H9 (cell line): ENCODE results near the gene TNRC18. TPM values are rescaled to one million over a fixed set of nuclear protein-coding genes. Genes with fewer than 3 reads are reported as not detected.

Experiments
- DNase-seq: peaks from one replicate; pipeline ENCODE4 v3.0.0-alpha.2; 2017
- H2AFZ ChIP-seq: one replicate; pipeline ENCODE4 v1.6.1; 2013; ENCODE audit warnings: mild to moderate bottlenecking, low read length, control low read depth, moderate library complexity
- H2AK5ac ChIP-seq: 2 replicates; pipeline ENCODE4 v1.6.1; 2013; ENCODE audit warnings: low read length, control low read depth, mixed read lengths; ENCODE audit not compliant: insufficient read length
- H2BK120ac ChIP-seq: one replicate; pipeline ENCODE4 v1.6.1; 2013; ENCODE audit warnings: low read depth, mild to moderate bottlenecking, low read length, control low read depth, inconsistent platforms; ENCODE audit not compliant: poor library complexity, severe bottlenecking
- H2BK12ac ChIP-seq: 2 replicates; pipeline ENCODE4 v1.6.1; 2013; ENCODE audit warnings: low read length, control low read depth, mixed read lengths, low read depth; ENCODE audit not compliant: insufficient read length
- H2BK15ac ChIP-seq: 2 replicates; pipeline ENCODE4 v1.6.1; 2013; ENCODE audit warnings: low read depth, low read length, control low read depth
- H2BK20ac ChIP-seq: one replicate; pipeline ENCODE4 v1.6.1; 2013; ENCODE audit warnings: low read depth, mild to moderate bottlenecking, low read length, control low read depth, inconsistent platforms; ENCODE audit not compliant: poor library complexity, severe bottlenecking
- H2BK5ac ChIP-seq: 2 replicates; pipeline ENCODE4 v1.6.1; 2013; ENCODE audit warnings: low read length, control low read depth, mixed read lengths; ENCODE audit not compliant: insufficient read length
- H3K14ac ChIP-seq: 2 replicates; pipeline ENCODE4 v1.6.1; 2013; ENCODE audit warnings: low read length, control low read depth; ENCODE audit not compliant: insufficient read depth
- H3K18ac ChIP-seq: 2 replicates; pipeline ENCODE4 v1.6.1; 2013; ENCODE audit warnings: low read depth, mild to moderate bottlenecking, mixed read lengths, low read length, control low read depth; ENCODE audit not compliant: insufficient read length
- H3K23ac ChIP-seq: 2 replicates; pipeline ENCODE4 v1.6.1; 2013; ENCODE audit warnings: low read length, control low read depth, mixed read lengths, low read depth; ENCODE audit not compliant: insufficient read length
- H3K23me2 ChIP-seq: 2 replicates; pipeline ENCODE4 v1.6.1; 2013; ENCODE audit warnings: low read depth, mild to moderate bottlenecking, mixed read lengths, low read length, control low read depth; ENCODE audit not compliant: insufficient read length, poor library complexity, severe bottlenecking
- H3K27ac ChIP-seq: 2 replicates; pipeline ENCODE4 v1.5.1; 2013; ENCODE audit warnings: low read length, control low read depth, mixed read lengths, low read depth; ENCODE audit not compliant: insufficient read length
- H3K27me3 ChIP-seq: 2 replicates; pipeline ENCODE4 v1.6.1; 2013; ENCODE audit warnings: low read length, control low read depth, inconsistent platforms; ENCODE audit not compliant: insufficient read depth
- H3K4ac ChIP-seq: 2 replicates; pipeline ENCODE4 v1.6.1; 2013; ENCODE audit warnings: low read depth, mild to moderate bottlenecking, control low read depth, inconsistent platforms, low read length, moderate library complexity
- H3K4me1 ChIP-seq: 2 replicates; pipeline ENCODE4 v1.6.1; 2013; ENCODE audit warnings: low read length, control low read depth, inconsistent platforms; ENCODE audit not compliant: insufficient read depth
- H3K4me2 ChIP-seq: 2 replicates; pipeline ENCODE4 v1.6.1; 2013; ENCODE audit warnings: low read length, control low read depth, mixed read lengths; ENCODE audit not compliant: insufficient read length, insufficient read depth
- H3K56ac ChIP-seq: 2 replicates; pipeline ENCODE4 v1.6.1; 2013; ENCODE audit warnings: low read depth, mild to moderate bottlenecking, mixed read lengths, low read length, control low read depth; ENCODE audit not compliant: insufficient read length
- H3K79me1 ChIP-seq: 2 replicates; pipeline ENCODE4 v1.6.1; 2013; ENCODE audit warnings: low read depth, mild to moderate bottlenecking, moderate library complexity, low read length, control low read depth, inconsistent platforms; ENCODE audit not compliant: insufficient read depth, poor library complexity, severe bottlenecking
- H3K79me2 ChIP-seq: 2 replicates; pipeline ENCODE4 v1.6.1; 2013; ENCODE audit warnings: low read length, control low read depth, inconsistent platforms; ENCODE audit not compliant: insufficient read depth
- H3K9ac ChIP-seq: 2 replicates; pipeline ENCODE4 v1.6.1; 2013; ENCODE audit warnings: low read length, control low read depth, mixed read lengths; ENCODE audit not compliant: insufficient read length; ENCODE audit errors: extremely low read depth
- H3K9me3 ChIP-seq: one replicate; pipeline ENCODE4 v1.6.1; 2013; ENCODE audit warnings: low read depth, low read length, inconsistent platforms; ENCODE audit not compliant: control insufficient read depth
- H3T11ph ChIP-seq: one replicate; pipeline ENCODE4 v1.6.1; 2013; ENCODE audit warnings: mild to moderate bottlenecking, low read length, control low read depth, inconsistent platforms
- H4K20me1 ChIP-seq: one replicate; pipeline ENCODE4 v1.6.1; 2013; ENCODE audit not compliant: control insufficient read depth, insufficient read length, insufficient read depth
- H4K5ac ChIP-seq: 2 replicates; pipeline ENCODE4 v1.6.1; 2013; ENCODE audit warnings: low read depth, mild to moderate bottlenecking, mixed read lengths, low read length, control low read depth; ENCODE audit not compliant: insufficient read length
- H4K8ac ChIP-seq: replicated peaks from 2 replicates; pipeline ENCODE4 v1.6.1; 2013; ENCODE audit warnings: low read length, control low read depth, mixed read lengths, low read depth; ENCODE audit not compliant: insufficient read length
- H4K91ac ChIP-seq: 2 replicates; pipeline ENCODE4 v1.6.1; 2013; ENCODE audit warnings: low read depth, mild to moderate bottlenecking, moderate library complexity, mixed read lengths, low read length, control low read depth; ENCODE audit not compliant: insufficient read length
- H3K27ac Mint-ChIP-seq, 3 experiments: 2 replicates in 2 of 3; 3 replicates in 1 of 3; pipeline ENCODE4 v1.8.0; 2020 to 2021; ENCODE audit warnings: mixed read lengths in 3 of 3, mild to moderate bottlenecking in 1 of 3, moderate library complexity in 1 of 3
- H3K27me3 Mint-ChIP-seq: 2 replicates; pipeline ENCODE4 v1.8.0; 2021; ENCODE audit warnings: low read depth, mild to moderate bottlenecking, moderate library complexity, mixed read lengths
- H3K36me3 Mint-ChIP-seq, 3 experiments: 2 replicates in 2 of 3; 3 replicates in 1 of 3; pipeline ENCODE4 v1.8.0; 2020 to 2021; ENCODE audit warnings: low read depth in 3 of 3, mixed read lengths in 3 of 3; ENCODE audit not compliant: insufficient read depth in 1 of 3
- H3K4me1 Mint-ChIP-seq, 2 experiments: 2 replicates each; pipeline ENCODE4 v1.8.0; 2020; ENCODE audit warnings: mixed read lengths in 2 of 2
- H3K4me3 Mint-ChIP-seq, 2 experiments: 2 replicates in 1 of 2; 3 replicates in 1 of 2; pipeline ENCODE4 v1.8.0; 2020 to 2021; ENCODE audit warnings: mild to moderate bottlenecking in 2 of 2, mixed read lengths in 2 of 2, moderate library complexity in 1 of 2
- H3K9me3 Mint-ChIP-seq, 2 experiments: 2 replicates in 1 of 2; 3 replicates in 1 of 2; pipeline ENCODE4 v1.8.0; 2020; ENCODE audit warnings: mild to moderate bottlenecking in 2 of 2, mixed read lengths in 2 of 2, moderate library complexity in 1 of 2
- WGBS: extraction: QIAGEN DNeasy Blood & Tissue Kit; methylation state at CpG from one replicate; pipeline ENCODE4 v1.1.7; 2013; ENCODE audit warnings: missing lambda C conversion rate, low lambda C conversion rate, mixed read lengths; ENCODE audit not compliant: insufficient read length; ENCODE audit errors: extremely low coverage; 5-methylcytosine and 5-hydroxymethylcytosine counted together
- total RNA-seq: library from RNA; stranded (reverse); gene quantifications from 2 replicates; pipeline ENCODE4 v1.2.1, GENCODE V29; 2021
- TF ChIP-seq, protein P1 (sequence below): fragments of 200-600 bp; sonication (generic); conservative IDR thresholded peaks from 3 replicates; pipeline ENCODE4 v1.8.0; 2021; ENCODE audit warnings: antibody characterized with exemption, mild to moderate bottlenecking

The TNRC18 gene
- total RNA-seq, 1 experiment from 2014 or later, result 21.2 TPM

DNA sequence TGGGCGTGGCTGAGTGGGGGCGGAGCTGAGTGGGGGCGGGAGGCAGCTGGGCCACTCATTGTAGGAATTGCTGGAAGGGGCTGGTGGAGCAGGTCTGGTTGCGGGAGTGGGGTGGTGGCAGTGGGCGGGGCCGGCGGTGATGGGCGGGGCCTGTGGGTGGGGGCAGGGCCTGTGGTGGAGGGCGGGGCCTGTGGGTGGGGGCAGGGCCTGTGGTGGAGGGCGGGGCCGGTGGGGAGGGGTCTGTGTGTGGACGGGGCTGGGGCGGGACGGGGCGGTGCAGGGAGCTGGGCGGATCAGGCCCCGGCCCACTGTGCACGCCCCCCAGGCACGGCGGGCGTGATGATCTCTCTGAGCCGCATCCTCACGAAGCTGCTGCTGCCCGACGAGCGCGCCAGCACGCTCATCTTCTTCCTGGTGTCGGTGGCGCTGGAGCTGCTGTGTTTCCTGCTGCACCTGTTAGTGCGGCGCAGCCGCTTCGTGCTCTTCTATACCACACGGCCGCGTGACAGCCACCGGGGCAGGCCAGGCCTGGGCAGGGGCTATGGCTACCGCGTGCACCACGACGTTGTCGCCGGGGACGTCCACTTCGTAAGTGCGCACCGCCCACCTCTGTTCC, 126.9 kb downstream of the TNRC18 start:
- Histone ChIP-seq H3T11ph (no peak overlapping the region), H2AK5ac (no peak overlapping the region), H2AFZ (no peak overlapping the region), H2BK20ac (no peak overlapping the region), H4K91ac (no peak overlapping the region), H3K56ac (no peak overlapping the region), H3K4ac (no peak overlapping the region), H3K4me1 (no peaks in the 10 kb centered on the region), H2BK5ac (no peak overlapping the region), H4K8ac (no peak overlapping the region), H3K9me3 (no peaks in the 10 kb centered on the region), H3K23me2 (peaks cover 6% of the 10 kb centered on the region), H4K5ac (no peak overlapping the region), H3K79me2 (no peaks in the 10 kb centered on the region), H3K23ac (no peak overlapping the region), H3K14ac (no peak overlapping the region), H2BK15ac (no peak overlapping the region), H3K27me3 (no peaks in the 10 kb centered on the region), H3K27ac (no peak overlapping the region), H4K20me1 (no peaks in the 10 kb centered on the region), H2BK12ac (no peak overlapping the region), H3K9ac (no peak overlapping the region), H3K4me2 (peak overlapping the region; percentile 7), H2BK120ac (no peak overlapping the region), H3K18ac (no peak overlapping the region), H3K79me1 (no peaks in the 10 kb centered on the region)
- Mint-ChIP-seq H3K4me3 (peak overlapping the region; percentile 72 to 85), H3K27me3 (peaks cover 18% of the 10 kb centered on the region), H3K27ac (no peak overlapping the region), H3K36me3 (peaks cover 5 to 32% (median 18%) of the 10 kb centered on the region in 3 experiments; a peak in 6 of 7 replicates), H3K9me3 (peaks cover 0 to 5% of the 10 kb centered on the region in 2 experiments; a peak in 2 of 5 replicates), H3K4me1 (peaks cover 7 to 10% of the 10 kb centered on the region in 2 experiments; a peak in 3 of 4 replicates)
- TF ChIP-seq, protein P1, sequence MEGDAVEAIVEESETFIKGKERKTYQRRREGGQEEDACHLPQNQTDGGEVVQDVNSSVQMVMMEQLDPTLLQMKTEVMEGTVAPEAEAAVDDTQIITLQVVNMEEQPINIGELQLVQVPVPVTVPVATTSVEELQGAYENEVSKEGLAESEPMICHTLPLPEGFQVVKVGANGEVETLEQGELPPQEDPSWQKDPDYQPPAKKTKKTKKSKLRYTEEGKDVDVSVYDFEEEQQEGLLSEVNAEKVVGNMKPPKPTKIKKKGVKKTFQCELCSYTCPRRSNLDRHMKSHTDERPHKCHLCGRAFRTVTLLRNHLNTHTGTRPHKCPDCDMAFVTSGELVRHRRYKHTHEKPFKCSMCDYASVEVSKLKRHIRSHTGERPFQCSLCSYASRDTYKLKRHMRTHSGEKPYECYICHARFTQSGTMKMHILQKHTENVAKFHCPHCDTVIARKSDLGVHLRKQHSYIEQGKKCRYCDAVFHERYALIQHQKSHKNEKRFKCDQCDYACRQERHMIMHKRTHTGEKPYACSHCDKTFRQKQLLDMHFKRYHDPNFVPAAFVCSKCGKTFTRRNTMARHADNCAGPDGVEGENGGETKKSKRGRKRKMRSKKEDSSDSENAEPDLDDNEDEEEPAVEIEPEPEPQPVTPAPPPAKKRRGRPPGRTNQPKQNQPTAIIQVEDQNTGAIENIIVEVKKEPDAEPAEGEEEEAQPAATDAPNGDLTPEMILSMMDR, result no peak
- peak; percentile 94 for DNase-seq
- no CpG with 5 or more reads among the region's 48 CpGs for whole genome bisulfite sequencing
